AG09319 (cell line): ENCODE data around the gene MDM4.
"Not testable (repeated sequence)": the region's sequence is repeated elsewhere in the genome, so short reads cannot be mapped to it uniquely, and the experiment has no call there.

Source experiments
- DNase-seq: peaks from one replicate; pipeline ENCODE4 v3.0.0-alpha.2; 2010; ENCODE audit warnings: low read depth; ENCODE audit errors: extremely low read depth
- TF ChIP-seq, protein P1 (sequence below): IDR thresholded peaks from 2 replicates; pipeline ENCODE4 v1.5.1; 2011; ENCODE audit warnings: low read depth, mild to moderate bottlenecking, inconsistent platforms, low read length, moderate library complexity

Gene MDM4

DNA sequence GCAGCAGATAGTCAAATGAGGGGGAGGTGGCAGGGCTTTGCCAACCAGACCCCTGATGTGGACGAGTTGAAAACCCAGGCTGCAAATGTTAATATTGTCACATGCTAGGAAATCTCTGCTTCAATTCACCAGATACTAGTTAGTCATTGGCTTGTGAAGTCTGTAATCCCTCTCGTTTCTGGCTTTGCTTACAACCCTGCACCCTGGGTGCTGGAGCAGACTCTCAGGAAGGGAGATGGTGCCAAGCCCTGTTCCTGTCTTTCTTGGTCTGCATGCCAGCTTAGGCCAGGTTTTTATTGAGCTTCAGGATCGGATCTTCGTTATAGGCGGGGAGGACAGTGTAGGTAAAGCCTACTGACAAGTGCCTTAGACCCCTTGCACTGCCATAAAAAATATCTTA, 53.3 kb downstream of the MDM4 start:
- TF ChIP-seq, protein P1, sequence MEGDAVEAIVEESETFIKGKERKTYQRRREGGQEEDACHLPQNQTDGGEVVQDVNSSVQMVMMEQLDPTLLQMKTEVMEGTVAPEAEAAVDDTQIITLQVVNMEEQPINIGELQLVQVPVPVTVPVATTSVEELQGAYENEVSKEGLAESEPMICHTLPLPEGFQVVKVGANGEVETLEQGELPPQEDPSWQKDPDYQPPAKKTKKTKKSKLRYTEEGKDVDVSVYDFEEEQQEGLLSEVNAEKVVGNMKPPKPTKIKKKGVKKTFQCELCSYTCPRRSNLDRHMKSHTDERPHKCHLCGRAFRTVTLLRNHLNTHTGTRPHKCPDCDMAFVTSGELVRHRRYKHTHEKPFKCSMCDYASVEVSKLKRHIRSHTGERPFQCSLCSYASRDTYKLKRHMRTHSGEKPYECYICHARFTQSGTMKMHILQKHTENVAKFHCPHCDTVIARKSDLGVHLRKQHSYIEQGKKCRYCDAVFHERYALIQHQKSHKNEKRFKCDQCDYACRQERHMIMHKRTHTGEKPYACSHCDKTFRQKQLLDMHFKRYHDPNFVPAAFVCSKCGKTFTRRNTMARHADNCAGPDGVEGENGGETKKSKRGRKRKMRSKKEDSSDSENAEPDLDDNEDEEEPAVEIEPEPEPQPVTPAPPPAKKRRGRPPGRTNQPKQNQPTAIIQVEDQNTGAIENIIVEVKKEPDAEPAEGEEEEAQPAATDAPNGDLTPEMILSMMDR, result no peak
- DNase-seq, result no peak

DNA sequence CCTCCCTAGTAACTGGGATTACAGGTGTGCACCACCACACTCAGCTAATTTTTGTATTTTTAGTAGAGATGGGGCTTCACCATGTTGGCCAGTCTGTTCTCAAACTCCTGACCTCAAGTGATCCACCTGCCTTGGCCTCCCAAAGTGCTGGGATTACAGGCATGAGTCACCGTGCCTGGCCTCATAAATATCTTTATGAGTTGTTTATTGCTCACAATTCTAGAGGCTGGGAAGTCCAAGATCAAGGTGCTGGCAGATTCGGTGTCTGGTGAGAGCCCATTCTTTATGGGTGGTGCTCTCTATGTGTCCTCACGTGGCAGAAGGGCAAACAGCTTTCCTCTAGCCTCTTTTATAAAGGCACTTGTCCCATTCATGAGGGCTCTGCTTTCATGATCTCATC, 53.8 kb downstream of the MDM4 start:
- not testable (repeated sequence) for DNase-seq

DNA sequence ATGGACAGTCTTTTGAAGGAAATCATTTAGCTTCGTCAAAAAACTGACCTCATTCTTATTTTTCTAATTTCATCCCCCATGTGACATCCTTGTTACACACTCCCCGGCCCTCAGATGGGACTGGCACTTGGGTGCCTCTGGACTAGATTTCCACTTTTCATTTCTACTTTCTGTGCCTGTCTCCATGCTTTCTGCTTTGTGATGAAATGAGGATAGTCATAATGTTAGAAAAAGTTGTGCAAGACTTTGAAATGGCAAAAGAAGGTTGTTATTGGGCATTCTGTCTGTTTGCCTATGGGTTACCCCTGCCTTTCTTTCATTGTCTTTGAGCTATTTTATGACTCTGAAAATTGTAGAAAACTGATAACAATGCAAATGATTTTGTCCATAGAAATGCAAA, 54.9 kb downstream of the MDM4 start:
- no peak for DNase-seq
- TF ChIP-seq, protein P1, result no peak

DNA sequence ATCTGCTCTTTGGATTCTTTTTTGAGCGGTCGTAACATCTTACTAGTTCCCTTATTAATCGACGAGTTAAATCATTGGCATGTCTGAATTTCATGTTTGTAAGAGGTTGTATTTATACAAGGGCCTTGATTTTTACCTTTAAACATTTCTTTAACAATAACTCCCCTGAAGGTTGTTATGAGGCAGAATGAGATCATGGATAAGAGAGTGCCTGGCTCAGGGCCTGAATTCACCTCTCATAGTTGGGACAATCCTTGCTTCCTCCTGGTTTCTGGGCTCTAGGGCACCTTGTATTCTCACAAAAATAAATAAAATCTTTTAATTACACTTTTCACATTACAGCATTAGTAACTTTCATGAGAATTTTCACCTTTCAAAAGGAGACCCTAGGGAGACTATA, 55.4 kb downstream of the MDM4 start:
- no peak for DNase-seq
- TF ChIP-seq, protein P1, result no peak

DNA sequence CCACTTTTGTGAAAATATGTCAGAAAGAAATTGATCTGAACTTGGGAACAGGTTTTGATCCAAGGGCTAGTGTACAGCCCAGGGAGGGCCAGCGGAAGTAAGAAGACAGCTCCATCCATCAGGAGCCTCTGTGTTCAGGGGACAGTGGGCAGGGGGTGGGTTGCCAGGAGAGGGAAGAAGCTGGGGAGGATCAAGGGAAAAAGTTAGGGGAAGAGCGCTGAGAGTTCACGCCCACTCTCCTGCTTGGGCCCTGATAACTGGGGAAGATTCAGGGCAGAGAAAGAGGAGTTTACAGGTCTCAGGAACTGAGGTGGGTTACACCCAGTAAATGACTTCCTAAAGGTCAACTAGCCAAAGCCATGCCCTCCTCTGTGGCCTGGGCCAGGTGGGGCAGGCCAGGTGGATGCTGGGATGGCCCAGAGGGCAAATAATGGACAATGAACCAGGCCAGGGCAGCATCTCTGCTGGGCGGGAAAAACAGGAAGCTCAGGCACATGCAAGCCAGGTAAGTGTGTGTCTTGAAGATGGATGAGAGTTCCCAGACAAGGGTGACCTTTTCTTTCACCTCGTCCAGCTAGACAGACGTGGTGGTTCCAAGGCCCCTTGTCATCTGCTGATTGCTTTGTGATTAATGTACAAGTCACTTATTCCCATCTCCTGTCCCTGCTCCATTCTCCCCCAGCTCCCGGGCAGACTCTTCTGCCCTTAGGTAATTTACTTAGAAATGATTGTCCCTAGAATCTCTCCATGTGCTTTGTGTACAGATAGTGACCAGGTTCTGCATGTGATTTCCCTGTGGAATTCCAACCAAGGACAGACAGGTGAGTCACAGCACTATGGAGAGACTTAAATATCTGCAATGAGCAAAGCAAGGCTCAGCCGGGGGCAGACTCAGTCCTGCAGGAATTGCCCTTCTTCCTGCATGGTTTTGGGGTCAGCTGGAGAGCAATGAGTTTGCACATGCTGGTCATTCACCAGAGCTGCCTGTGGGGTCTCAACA, 57.0 kb downstream of the MDM4 start:
- TF ChIP-seq, protein P1, result no peak
- DNase-seq, result no peak

DNA sequence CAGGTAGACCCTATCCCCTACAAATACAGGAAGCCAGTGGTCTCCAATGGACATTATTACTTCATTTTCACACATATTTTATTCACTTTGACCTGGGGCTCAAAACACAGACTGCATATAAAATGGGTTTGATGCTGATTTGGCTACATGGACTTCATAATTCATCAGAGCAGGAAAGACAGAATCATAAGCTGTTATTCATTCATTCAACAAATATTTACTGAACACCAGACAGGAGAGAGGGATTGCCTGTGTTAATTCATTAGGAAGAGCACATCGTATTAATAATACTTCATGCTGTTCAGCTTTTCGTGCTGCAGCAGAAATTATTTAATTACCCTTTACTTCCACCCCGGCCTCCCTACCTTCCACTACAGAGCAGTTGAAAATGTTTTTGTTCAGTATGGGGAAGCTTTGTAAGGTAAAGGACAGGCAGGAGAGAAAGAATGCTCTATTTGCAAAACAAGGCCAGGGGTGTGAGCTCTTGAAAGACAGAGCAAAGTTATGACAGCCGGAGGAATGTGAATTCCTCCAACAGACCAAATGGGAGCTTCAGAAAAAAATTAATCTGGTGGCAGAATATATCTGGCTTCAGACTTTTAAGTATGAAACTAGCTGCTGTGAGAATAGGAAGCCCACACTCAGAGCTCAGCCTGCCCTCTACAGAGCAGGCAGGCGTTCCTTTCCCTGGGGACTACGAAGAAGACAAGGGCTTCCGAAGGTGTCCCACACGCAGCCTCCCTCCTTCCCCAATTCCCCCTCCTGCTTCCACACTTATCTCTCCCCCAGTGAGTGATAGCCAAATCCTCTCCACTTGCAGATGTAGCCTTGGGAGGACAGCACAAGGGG, 58.0 kb downstream of the MDM4 start:
- TF ChIP-seq, protein P1, result no peak
- DNase-seq, result no peak

DNA sequence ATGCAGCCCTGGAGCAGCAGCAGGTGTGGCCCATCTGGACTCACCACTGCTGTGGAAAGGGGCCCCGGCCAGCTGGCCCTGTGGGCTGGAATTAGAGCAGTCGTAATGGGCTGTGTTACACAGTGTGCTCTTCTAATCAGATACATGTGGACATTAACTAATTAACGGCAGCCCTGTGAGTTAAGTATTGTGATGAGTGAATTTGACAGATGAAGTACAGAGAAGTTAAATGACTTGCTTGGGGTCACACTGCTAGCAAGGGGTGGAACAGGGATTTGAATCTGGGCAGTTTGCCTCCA, 58.6 kb downstream of the MDM4 start:
- no peak for DNase-seq
- TF ChIP-seq, protein P1, result no peak
